Measurements from ENCODE around the gene CPLANE2.

Gene CPLANE2

DNA sequence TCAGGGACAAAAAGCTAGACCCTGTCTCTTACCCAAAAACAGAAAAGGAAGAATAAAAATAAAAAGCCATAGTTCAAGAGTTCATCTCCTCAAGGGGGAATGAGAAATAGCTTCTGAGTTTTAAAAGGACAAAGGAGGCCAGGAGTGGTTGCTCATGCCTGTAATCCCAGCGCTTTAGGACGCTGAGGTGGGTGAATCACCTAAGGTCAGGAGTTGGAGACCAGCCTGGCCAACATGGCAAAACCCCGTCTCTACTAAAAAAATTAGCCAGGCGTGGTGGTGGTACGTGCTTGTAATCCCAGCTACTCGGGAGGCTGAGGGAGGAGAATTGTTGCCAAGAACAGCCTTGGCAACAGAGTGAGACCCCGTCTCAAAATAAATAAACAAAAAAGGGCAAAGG, 38.6 kb upstream of the CPLANE2 start:
- no peaks in the 10 kb centered on the region for H3K9me3 Mint-ChIP-seq
- H3K27me3 Mint-ChIP-seq (ENCODE audit: low read depth, poor library complexity): peaks cover 5% of the 10 kb centered on the region
- H3K4me1 Mint-ChIP-seq: peaks cover 10% of the 10 kb centered on the region
- DNase-seq: no peak
- H3K27ac Mint-ChIP-seq: peak overlapping the region; percentile 57
- H3K36me3 Mint-ChIP-seq (ENCODE audit: low read depth): peaks cover 60% of the 10 kb centered on the region
- no peak overlapping the region for H3K4me3 Mint-ChIP-seq
- TF ChIP-seq, protein P1, sequence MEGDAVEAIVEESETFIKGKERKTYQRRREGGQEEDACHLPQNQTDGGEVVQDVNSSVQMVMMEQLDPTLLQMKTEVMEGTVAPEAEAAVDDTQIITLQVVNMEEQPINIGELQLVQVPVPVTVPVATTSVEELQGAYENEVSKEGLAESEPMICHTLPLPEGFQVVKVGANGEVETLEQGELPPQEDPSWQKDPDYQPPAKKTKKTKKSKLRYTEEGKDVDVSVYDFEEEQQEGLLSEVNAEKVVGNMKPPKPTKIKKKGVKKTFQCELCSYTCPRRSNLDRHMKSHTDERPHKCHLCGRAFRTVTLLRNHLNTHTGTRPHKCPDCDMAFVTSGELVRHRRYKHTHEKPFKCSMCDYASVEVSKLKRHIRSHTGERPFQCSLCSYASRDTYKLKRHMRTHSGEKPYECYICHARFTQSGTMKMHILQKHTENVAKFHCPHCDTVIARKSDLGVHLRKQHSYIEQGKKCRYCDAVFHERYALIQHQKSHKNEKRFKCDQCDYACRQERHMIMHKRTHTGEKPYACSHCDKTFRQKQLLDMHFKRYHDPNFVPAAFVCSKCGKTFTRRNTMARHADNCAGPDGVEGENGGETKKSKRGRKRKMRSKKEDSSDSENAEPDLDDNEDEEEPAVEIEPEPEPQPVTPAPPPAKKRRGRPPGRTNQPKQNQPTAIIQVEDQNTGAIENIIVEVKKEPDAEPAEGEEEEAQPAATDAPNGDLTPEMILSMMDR (IDR thresholded peaks at IDR 0.05): no peak

DNA sequence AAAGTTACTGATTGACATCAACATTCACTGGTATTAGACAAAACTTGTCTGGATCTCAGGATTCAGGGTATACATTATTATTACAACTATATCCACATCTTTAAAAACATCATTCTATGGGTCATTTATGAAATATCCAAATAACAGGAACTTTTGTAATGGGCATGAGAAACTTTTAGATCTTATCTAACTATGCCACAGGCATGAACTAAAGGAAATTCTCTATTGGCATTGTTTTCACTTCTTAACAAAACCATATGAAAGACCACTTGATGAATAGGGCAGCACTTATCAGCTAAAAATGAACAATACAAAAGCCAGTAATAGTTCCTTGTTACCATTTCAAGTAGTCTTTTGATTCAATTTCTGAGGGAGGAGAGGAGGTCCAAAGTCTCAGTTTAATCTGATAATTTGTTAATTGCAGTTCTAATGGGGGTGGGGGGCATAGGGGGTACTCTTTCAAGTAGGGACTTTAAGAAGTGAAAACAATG, 30.8 kb upstream of the CPLANE2 start:
- TF ChIP-seq, protein P1 (IDR thresholded peaks at IDR 0.05): no peak

DNA sequence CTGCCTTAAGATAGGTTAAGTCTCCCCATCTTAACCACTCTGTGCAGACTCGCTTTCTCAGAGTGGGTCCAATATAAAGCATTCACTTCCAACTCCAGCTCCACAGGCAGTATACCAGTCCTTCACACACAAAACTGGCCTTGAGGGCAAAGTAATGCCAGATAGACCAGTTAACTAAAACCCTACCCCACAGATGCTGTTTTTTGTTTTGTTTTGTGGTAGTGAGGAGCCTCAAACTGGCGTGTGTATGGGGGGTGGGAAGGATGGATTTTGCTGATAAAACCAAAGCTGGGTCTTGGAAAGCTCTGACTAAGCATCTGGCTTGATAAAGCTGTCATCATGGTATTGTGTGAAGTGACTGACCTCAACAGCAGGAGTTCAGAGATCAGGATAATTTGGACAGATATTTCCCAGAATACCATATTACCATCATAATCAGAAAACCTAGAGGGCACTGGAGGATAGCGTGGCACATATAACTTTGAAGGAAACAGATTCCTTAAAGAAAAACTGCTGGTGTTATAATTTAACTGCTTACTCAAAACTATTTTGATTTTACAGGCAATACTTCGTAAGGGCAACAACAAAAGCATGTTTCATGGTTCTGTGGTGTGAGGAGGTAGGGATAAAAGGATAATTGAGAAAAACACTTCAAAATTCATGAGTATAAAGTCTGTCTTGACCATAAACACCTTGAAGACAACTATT, 29.6 kb upstream of the CPLANE2 start:
- peak overlapping the region; percentile 52 for H3K27ac Mint-ChIP-seq
- no peak for DNase-seq
- no peaks in the 10 kb centered on the region for H3K9me3 Mint-ChIP-seq
- H3K36me3 Mint-ChIP-seq (ENCODE audit: low read depth): peaks cover 23% of the 10 kb centered on the region
- H3K4me3 Mint-ChIP-seq: no peak overlapping the region
- H3K27me3 Mint-ChIP-seq (ENCODE audit: low read depth, poor library complexity): peaks cover 5% of the 10 kb centered on the region
- H3K4me1 Mint-ChIP-seq: peaks cover 13% of the 10 kb centered on the region
- TF ChIP-seq, protein P1 (IDR thresholded peaks at IDR 0.05): no peak

More for the DNA sequence above, 30.8 kb upstream of the CPLANE2 start:
- no peak overlapping the region for H3K4me3 Mint-ChIP-seq
- no peak for DNase-seq
- H3K36me3 Mint-ChIP-seq (ENCODE audit: low read depth): peaks cover 25% of the 10 kb centered on the region
- H3K9me3 Mint-ChIP-seq: no peaks in the 10 kb centered on the region
- H3K27ac Mint-ChIP-seq: no peak overlapping the region
- H3K4me1 Mint-ChIP-seq: peaks cover 15% of the 10 kb centered on the region
- H3K27me3 Mint-ChIP-seq (ENCODE audit: low read depth, poor library complexity): peaks cover 5% of the 10 kb centered on the region

DNA sequence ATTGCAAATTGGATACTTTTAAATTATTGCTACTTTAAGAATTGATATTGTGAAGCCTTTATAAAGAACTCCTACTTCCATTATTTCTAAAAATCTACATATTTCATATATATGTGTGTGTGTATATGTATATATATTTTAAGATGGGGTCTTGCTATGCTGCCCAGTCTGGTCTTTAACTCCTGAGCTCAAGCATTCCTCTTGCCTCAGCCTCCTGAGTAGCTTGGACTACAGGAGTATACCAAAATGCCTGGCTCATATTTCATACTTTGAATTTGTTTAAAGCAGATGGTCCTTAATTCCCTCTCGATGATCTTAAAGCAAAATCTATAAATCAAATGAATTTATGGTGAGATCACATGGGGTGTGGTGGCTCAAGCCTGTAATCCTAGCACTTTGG, 25.1 kb upstream of the CPLANE2 start:
- peaks cover 6% of the 10 kb centered on the region for H3K4me1 Mint-ChIP-seq
- H3K36me3 Mint-ChIP-seq (ENCODE audit: low read depth): peaks cover 5% of the 10 kb centered on the region
- no peak overlapping the region for H3K4me3 Mint-ChIP-seq
- H3K27me3 Mint-ChIP-seq (ENCODE audit: low read depth, poor library complexity): no peaks in the 10 kb centered on the region
- DNase-seq: no peak
- H3K9me3 Mint-ChIP-seq: no peaks in the 10 kb centered on the region
- no peak overlapping the region for H3K27ac Mint-ChIP-seq
- TF ChIP-seq, protein P1 (IDR thresholded peaks at IDR 0.05): no peak

DNA sequence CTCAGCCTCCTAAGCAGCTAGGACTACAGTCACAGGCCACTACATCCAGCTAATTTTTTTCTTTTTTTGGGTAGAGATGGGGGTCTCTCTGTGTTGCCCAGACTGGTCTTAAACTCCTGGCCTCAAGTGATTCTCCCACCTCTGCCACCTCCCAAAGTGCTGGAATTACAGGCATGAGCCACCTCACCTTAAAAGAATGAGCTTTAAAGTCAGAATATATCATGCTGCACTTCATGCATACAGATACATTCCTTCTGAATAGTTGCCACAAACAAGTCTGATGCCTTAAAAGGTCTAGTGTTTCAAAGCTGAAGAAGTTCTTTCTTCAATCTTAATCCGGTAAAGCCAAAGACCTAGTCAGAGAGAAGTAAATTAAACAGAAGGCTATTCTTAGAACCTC, 23.8 kb upstream of the CPLANE2 start:
- H3K4me1 Mint-ChIP-seq: peaks cover 15% of the 10 kb centered on the region
- no peak for DNase-seq
- TF ChIP-seq, protein P1 (IDR thresholded peaks at IDR 0.05): no peak
- peaks cover 8% of the 10 kb centered on the region for H3K36me3 Mint-ChIP-seq (ENCODE audit: low read depth)
- H3K9me3 Mint-ChIP-seq: no peaks in the 10 kb centered on the region
- no peaks in the 10 kb centered on the region for H3K27me3 Mint-ChIP-seq (ENCODE audit: low read depth, poor library complexity)
- peak overlapping the region; percentile 4 for H3K27ac Mint-ChIP-seq
- H3K4me3 Mint-ChIP-seq: no peak overlapping the region

DNA sequence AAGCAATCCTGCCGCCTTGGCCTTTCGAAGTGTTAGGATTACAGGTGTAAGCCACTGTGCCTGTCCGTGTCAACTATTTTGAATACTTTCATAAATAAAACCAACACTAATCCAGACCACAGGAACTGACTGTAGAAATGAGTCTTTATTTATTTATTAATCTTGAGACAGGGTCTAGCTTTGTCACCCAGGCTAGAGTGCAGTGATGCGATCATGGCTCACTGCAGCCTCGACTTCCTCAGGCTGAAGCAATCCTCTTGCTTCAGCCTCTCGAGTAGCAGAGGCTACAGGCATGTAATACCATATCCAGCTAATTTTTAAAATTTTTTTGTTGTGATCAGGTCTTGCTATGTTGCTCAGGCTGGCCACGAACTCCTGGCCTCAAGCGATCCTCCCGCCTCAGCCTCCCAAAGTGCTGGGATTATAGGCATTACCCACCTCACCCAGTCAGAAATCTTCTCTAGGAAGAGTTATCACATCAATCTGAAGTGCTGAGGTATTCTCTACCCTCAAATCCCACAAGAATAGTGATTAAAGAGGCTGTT, 21.7 kb upstream of the CPLANE2 start:
- Mint-ChIP-seq H3K9me3 (no peaks in the 10 kb centered on the region), H3K27ac (no peak overlapping the region), H3K4me3 (no peak overlapping the region), H3K36me3 (ENCODE audit: low read depth) (peaks cover 18% of the 10 kb centered on the region), H3K4me1 (peaks cover 15% of the 10 kb centered on the region), H3K27me3 (ENCODE audit: low read depth, poor library complexity) (no peaks in the 10 kb centered on the region)
- TF ChIP-seq, protein P1 (IDR thresholded peaks at IDR 0.05): no peak
- DNase-seq: no peak

Data from nephron progenitor cell (in vitro differentiated cells).